MCF 10A (cell line): Measurements from ENCODE around the gene MBD6. TPM values are rescaled to one million over a fixed set of nuclear protein-coding genes. Genes with fewer than 3 reads are reported as not detected.

Experiments
- BruUV-seq: library from RNA; stranded (reverse); fragments of 400-500 nt; replicated peaks from 2 replicates; lab custom pipeline; 2021; lab: Mats Ljungman, UMichigan
- CTCF ChIA-PET: fragments of 300-600 bp; sonication (Branson Sonifier 250); formaldehyde crosslinking; extraction: SDS; loops from one replicate; lab custom pipeline; 2021; ENCODE audit warnings: antibody characterized with exemption, inconsistent platforms; lab: Yijun Ruan, JAX
- POLR2A ChIA-PET: fragments of 300-600, 350-650 bp; sonication (Branson Sonifier 250); formaldehyde crosslinking; extraction: SDS; loops from one replicate; lab custom pipeline; 2020; ENCODE audit warnings: antibody characterized with exemption, inconsistent platforms; lab: Yijun Ruan, JAX
- DNase-seq: peaks from one replicate; pipeline ENCODE4 v3.0.0-alpha.2; 2018; ENCODE audit not compliant: unreplicated experiment
- H3K27ac Mint-ChIP-seq: one replicate; pipeline ENCODE4 v1.8.0; 2022; ENCODE audit warnings: mild to moderate bottlenecking, low read depth, mixed read lengths; ENCODE audit not compliant: unreplicated experiment
- H3K27me3 Mint-ChIP-seq: one replicate; pipeline ENCODE4 v1.8.0; 2022; ENCODE audit warnings: mixed read lengths; ENCODE audit not compliant: insufficient read depth, unreplicated experiment
- H3K36me3 Mint-ChIP-seq: one replicate; pipeline ENCODE4 v1.8.0; 2022; ENCODE audit warnings: mild to moderate bottlenecking, moderate library complexity, mixed read lengths; ENCODE audit not compliant: insufficient read depth, unreplicated experiment
- H3K4me1 Mint-ChIP-seq: one replicate; pipeline ENCODE4 v1.8.0; 2022; ENCODE audit warnings: mixed read lengths; ENCODE audit not compliant: insufficient read depth, unreplicated experiment
- H3K4me3 Mint-ChIP-seq: one replicate; pipeline ENCODE4 v1.8.0; 2022; ENCODE audit warnings: mild to moderate bottlenecking, moderate library complexity, mixed read lengths; ENCODE audit not compliant: unreplicated experiment
- H3K9me3 Mint-ChIP-seq: one replicate; pipeline ENCODE4 v1.8.0; 2022; ENCODE audit warnings: mixed read lengths; ENCODE audit not compliant: unreplicated experiment
- CTCF ChIP-seq: fragments of 200-600 bp; IDR thresholded peaks from one replicate; pipeline ENCODE4 v1.8.0; 2022; ENCODE audit warnings: antibody characterized with exemption, mild to moderate bottlenecking; ENCODE audit not compliant: unreplicated experiment
- intact Hi-C: fragments of 100-400 bp; cut with micrococcal nuclease; formaldehyde crosslinking; loops from 2 replicates; pipeline ENCODE4 v1.14.1; 2022
- total RNA-seq: library from RNA; stranded (reverse); gene quantifications from 2 replicates; pipeline ENCODE4 v1.2.3, GENCODE V29; 2022

The MBD6 gene
- total RNA-seq, 1 experiment from 2014 or later: 96.5 TPM

- CTCF ChIA-PET: interaction anchor here (0.8 kb wide), 1 partner anchor 53 kb away, joined by 5 read pairs; no protein-coding TSS in a partner anchor
- Mint-ChIP-seq H3K4me3 (no peak overlapping the region), H3K4me1 (no peaks in the 10 kb centered on the region), H3K27ac (no peak overlapping the region), H3K36me3 (peaks cover 80% of the 10 kb centered on the region), H3K9me3 (no peaks in the 10 kb centered on the region), H3K27me3 (no peaks in the 10 kb centered on the region)
- intact Hi-C loops: no loop called here
- BruUV-seq: TSS peak; percentile 86
- POLR2A ChIA-PET: interaction anchor here (0.6 to 1.5 kb wide), 6 partner anchors 10 to 1183 kb away, joined by 3 to 4 read pairs (median 3); partner anchors contain the start of genes DDIT3 and PIP4K2C
- DNase-seq: no peak
- no peak for TF ChIP-seq CTCF
Measured at GRCh38 chr12:57530396-57531142, 7.9 kb downstream of the MBD6 start.

GRCh38 chr12:57531836-57532235 lies 9.2 kb downstream of the MBD6 start:
- Mint-ChIP-seq H3K27me3 (no peaks in the 10 kb centered on the region), H3K9me3 (no peaks in the 10 kb centered on the region), H3K4me1 (no peaks in the 10 kb centered on the region), H3K4me3 (no peak overlapping the region), H3K27ac (no peak overlapping the region), H3K36me3 (peaks cover 73% of the 10 kb centered on the region)
- no peak for DNase-seq
- ChIA-PET POLR2A (interaction anchor here (0.6 to 1.8 kb wide), 6 partner anchors 8 to 15 kb away, joined by 3 to 10 read pairs (median 5); partner anchors contain the start of gene DCTN2), CTCF (interaction anchor here (0.6 to 1.6 kb wide), 4 partner anchors 8 to 127 kb away, joined by 3 to 7 read pairs (median 6); no protein-coding TSS in a partner anchor)
- TF ChIP-seq CTCF: no peak
- intact Hi-C loops: no loop called here
- BruUV-seq: no TSS peak

GRCh38 chr12:57533108-57533507 lies 10.5 kb downstream of the MBD6 start:
- Mint-ChIP-seq H3K27me3 (no peaks in the 10 kb centered on the region), H3K9me3 (no peaks in the 10 kb centered on the region), H3K36me3 (peaks cover 72% of the 10 kb centered on the region), H3K27ac (no peak overlapping the region), H3K4me3 (no peak overlapping the region), H3K4me1 (no peaks in the 10 kb centered on the region)
- ChIA-PET CTCF (interaction anchor here (1.4 kb wide), 1 partner anchor 9 kb away, joined by 6 read pairs; no protein-coding TSS in a partner anchor), POLR2A (interaction anchor here (1.3 to 2.1 kb wide), 6 partner anchors 8 to 14 kb away, joined by 4 to 10 read pairs (median 6); partner anchors contain the start of genes DCTN2 and MBD6)
- no TSS peak for BruUV-seq
- no peak for DNase-seq
- intact Hi-C loops: no loop called here
- no peak for TF ChIP-seq CTCF

- no peak for TF ChIP-seq CTCF
- Mint-ChIP-seq H3K36me3 (peaks cover 73% of the 10 kb centered on the region), H3K4me1 (no peaks in the 10 kb centered on the region), H3K27me3 (no peaks in the 10 kb centered on the region), H3K9me3 (no peaks in the 10 kb centered on the region), H3K4me3 (no peak overlapping the region), H3K27ac (no peak overlapping the region)
- no TSS peak for BruUV-seq
- CTCF ChIA-PET: no interaction called here
- intact Hi-C loops: no loop called here
- no peak for DNase-seq
- POLR2A ChIA-PET: interaction anchor here (1.2 to 2.1 kb wide), 3 partner anchors 11 to 15 kb away, joined by 3 to 9 read pairs (median 5); partner anchors contain the start of genes DCTN2, DDIT3 and MBD6
Measured at GRCh38 chr12:57534250-57534649, 11.6 kb downstream of the MBD6 start.
